Trophoblast cell (in vitro differentiated cells and primary cell): ENCODE results near the gene ASS1.

ENCODE experiments used
- DNase-seq, 2 donors: peaks; one replicate each; pipeline ENCODE4 v3.0.0-alpha.2; 2016
- H2AFZ ChIP-seq: 2 replicates; pipeline ENCODE4 v1.6.1; 2013; ENCODE audit warnings: low read length, moderate library complexity, mild to moderate bottlenecking; ENCODE audit not compliant: insufficient read depth, poor library complexity
- H2AK5ac ChIP-seq: 2 replicates; pipeline ENCODE4 v1.6.1; 2013; ENCODE audit warnings: mild to moderate bottlenecking, low read length
- H2BK120ac ChIP-seq: 2 replicates; pipeline ENCODE4 v1.6.1; 2013; ENCODE audit warnings: low read length, mild to moderate bottlenecking, moderate library complexity; ENCODE audit not compliant: insufficient read depth, poor library complexity
- H2BK12ac ChIP-seq: 2 replicates; pipeline ENCODE4 v1.6.1; 2013; ENCODE audit warnings: mild to moderate bottlenecking, low read length, moderate library complexity
- H2BK5ac ChIP-seq: 2 replicates; pipeline ENCODE4 v1.6.1; 2013; ENCODE audit warnings: low read length, low read depth, moderate library complexity, mild to moderate bottlenecking; ENCODE audit not compliant: poor library complexity
- H3K14ac ChIP-seq: 2 replicates; pipeline ENCODE4 v1.6.1; 2013; ENCODE audit warnings: mild to moderate bottlenecking, low read length
- H3K18ac ChIP-seq: 2 replicates; pipeline ENCODE4 v1.6.1; 2013; ENCODE audit warnings: mild to moderate bottlenecking, low read length
- H3K23ac ChIP-seq: 2 replicates; pipeline ENCODE4 v1.6.1; 2013; ENCODE audit warnings: low read length
- H3K27ac ChIP-seq: 2 replicates; pipeline ENCODE4 v1.5.1; 2013; ENCODE audit warnings: low read depth, mild to moderate bottlenecking, inconsistent platforms, low read length, moderate library complexity
- H3K27me3 ChIP-seq: 2 replicates; pipeline ENCODE4 v1.6.1; 2013; ENCODE audit warnings: inconsistent platforms, mild to moderate bottlenecking, low read length, moderate library complexity; ENCODE audit not compliant: insufficient read depth
- H3K36me3 ChIP-seq, 2 experiments: 1 replicate in 1 of 2; 2 replicates in 1 of 2; pipeline ENCODE4 v1.6.1; 2013; ENCODE audit warnings: low read length in 2 of 2, mild to moderate bottlenecking in 2 of 2, moderate library complexity in 1 of 2; ENCODE audit not compliant: insufficient read depth in 2 of 2, control insufficient read depth in 1 of 2
- H3K4ac ChIP-seq: 2 replicates; pipeline ENCODE4 v1.6.1; 2013; ENCODE audit warnings: low read depth, mild to moderate bottlenecking, low read length, moderate library complexity
- H3K4me1 ChIP-seq, 2 experiments: 1 replicate in 1 of 2; 2 replicates in 1 of 2; pipeline ENCODE4 v1.6.1; 2013; ENCODE audit warnings: low read length in 2 of 2, mild to moderate bottlenecking in 2 of 2, moderate library complexity in 1 of 2; ENCODE audit not compliant: insufficient read depth in 2 of 2, control insufficient read depth in 1 of 2
- H3K4me2 ChIP-seq: 2 replicates; pipeline ENCODE4 v1.6.1; 2013; ENCODE audit warnings: inconsistent platforms, mild to moderate bottlenecking, low read length, moderate library complexity
- H3K4me3 ChIP-seq: 2 replicates; pipeline ENCODE4 v1.5.1; 2013; ENCODE audit warnings: mild to moderate bottlenecking, low read depth, low read length, inconsistent platforms
- H3K79me1 ChIP-seq: one replicate; pipeline ENCODE4 v1.6.1; 2013; ENCODE audit warnings: low read length
- H3K79me2 ChIP-seq: 2 replicates; pipeline ENCODE4 v1.6.1; 2013; ENCODE audit warnings: low read length, mild to moderate bottlenecking; ENCODE audit not compliant: control insufficient read depth, insufficient read depth, poor library complexity
- H3K9ac ChIP-seq: 2 replicates; pipeline ENCODE4 v1.6.1; 2013; ENCODE audit warnings: mild to moderate bottlenecking, low read length
- H3K9me3 ChIP-seq: 2 replicates; pipeline ENCODE4 v1.6.1; 2013; ENCODE audit warnings: low read depth, mild to moderate bottlenecking, control low read depth, inconsistent platforms, low read length; ENCODE audit not compliant: insufficient read depth
- H4K12ac ChIP-seq: 2 replicates; pipeline ENCODE4 v1.6.1; 2013; ENCODE audit warnings: low read depth, mild to moderate bottlenecking, low read length, moderate library complexity
- H4K8ac ChIP-seq: 2 replicates; pipeline ENCODE4 v1.6.1; 2013; ENCODE audit warnings: low read depth, mild to moderate bottlenecking, low read length, moderate library complexity
- H4K91ac ChIP-seq: one replicate; pipeline ENCODE4 v1.6.1; 2013; ENCODE audit warnings: low read depth, mild to moderate bottlenecking, low read length, moderate library complexity
- WGBS: extraction: QIAGEN DNeasy Blood & Tissue Kit; methylation state at CpG from one replicate; pipeline ENCODE4 v1.1.7; 2013; ENCODE audit warnings: missing lambda C conversion rate; ENCODE audit not compliant: insufficient read length, insufficient coverage; ENCODE audit errors: extremely low coverage; 5-methylcytosine and 5-hydroxymethylcytosine counted together

ASS1 gene

GRCh38 chr9:130466537-130467217 is 21.9 kb downstream of the ASS1 start:
- WGBS, result no CpG with 5 or more reads among the region's 20 CpGs
- peaks cover 4% of the 10 kb centered on the region for H3K9me3 ChIP-seq

GRCh38 chr9:130467316-130467715 is 22.6 kb downstream of the ASS1 start:
- Histone ChIP-seq H3K23ac (no peak overlapping the region), H3K4ac (no peak overlapping the region)

More at GRCh38 chr9:130466537-130467217, 21.9 kb downstream of the ASS1 start:
- H2BK120ac ChIP-seq, result no peak overlapping the region
- H3K27ac ChIP-seq, result no peak overlapping the region
- no peaks in the 10 kb centered on the region for H3K36me3 ChIP-seq
- H3K79me1 ChIP-seq, result no peaks in the 10 kb centered on the region
- no peak overlapping the region for H3K14ac ChIP-seq
- H3K23ac ChIP-seq, result no peak overlapping the region
- H3K9ac ChIP-seq, result no peak overlapping the region
- no peak overlapping the region for H2AFZ ChIP-seq
- no peak overlapping the region for H4K8ac ChIP-seq
- no peak overlapping the region for H3K4me3 ChIP-seq
- no peaks in the 10 kb centered on the region for H3K27me3 ChIP-seq
- H4K12ac ChIP-seq, result no peak overlapping the region
- no peak overlapping the region for H2BK5ac ChIP-seq
- no peak overlapping the region for H2BK12ac ChIP-seq
- no peak overlapping the region for H3K18ac ChIP-seq
- no peak overlapping the region for H3K4me2 ChIP-seq
- no peak overlapping the region for H3K4ac ChIP-seq
- no peaks in the 10 kb centered on the region for H3K4me1 ChIP-seq
- no peaks in the 10 kb centered on the region for H3K79me2 ChIP-seq
- no peak for DNase-seq
- no peak overlapping the region for H2AK5ac ChIP-seq
- H4K91ac ChIP-seq, result no peak overlapping the region

GRCh38 chr9:130468566-130468965 is 23.8 kb downstream of the ASS1 start:
- Histone ChIP-seq H3K79me1 (no peaks in the 10 kb centered on the region), H3K4me2 (no peak overlapping the region), H3K27ac (no peak overlapping the region), H2BK5ac (no peak overlapping the region), H3K9me3 (peaks cover 4% of the 10 kb centered on the region), H4K8ac (no peak overlapping the region), H3K4ac (no peak overlapping the region), H3K36me3 (no peaks in the 10 kb centered on the region), H3K14ac (no peak overlapping the region), H4K12ac (no peak overlapping the region), H3K4me3 (no peak overlapping the region), H3K79me2 (no peaks in the 10 kb centered on the region), H2AK5ac (no peak overlapping the region), H2AFZ (no peak overlapping the region), H3K23ac (no peak overlapping the region), H3K9ac (no peak overlapping the region), H3K4me1 (no peaks in the 10 kb centered on the region), H3K27me3 (no peaks in the 10 kb centered on the region), H4K91ac (no peak overlapping the region), H2BK120ac (no peak overlapping the region), H3K18ac (no peak overlapping the region), H2BK12ac (no peak overlapping the region)
- no peak for DNase-seq
- WGBS, result no CpG with 5 or more reads among the region's 4 CpGs

More at GRCh38 chr9:130467316-130467715, 22.6 kb downstream of the ASS1 start:
- Histone ChIP-seq H2AK5ac (no peak overlapping the region), H3K79me2 (no peaks in the 10 kb centered on the region), H2BK12ac (no peak overlapping the region), H2BK120ac (no peak overlapping the region), H3K4me1 (no peaks in the 10 kb centered on the region), H3K4me3 (no peak overlapping the region), H3K27me3 (no peaks in the 10 kb centered on the region), H3K27ac (no peak overlapping the region), H2AFZ (no peak overlapping the region), H4K91ac (no peak overlapping the region), H3K9ac (no peak overlapping the region), H3K4me2 (no peak overlapping the region), H3K9me3 (peaks cover 4% of the 10 kb centered on the region), H3K18ac (no peak overlapping the region), H3K14ac (no peak overlapping the region), H2BK5ac (no peak overlapping the region), H3K79me1 (no peaks in the 10 kb centered on the region), H4K8ac (no peak overlapping the region), H3K36me3 (no peaks in the 10 kb centered on the region), H4K12ac (no peak overlapping the region)
- WGBS, result no CpG with 5 or more reads among the region's 13 CpGs
- DNase-seq, result no peak

DNA sequence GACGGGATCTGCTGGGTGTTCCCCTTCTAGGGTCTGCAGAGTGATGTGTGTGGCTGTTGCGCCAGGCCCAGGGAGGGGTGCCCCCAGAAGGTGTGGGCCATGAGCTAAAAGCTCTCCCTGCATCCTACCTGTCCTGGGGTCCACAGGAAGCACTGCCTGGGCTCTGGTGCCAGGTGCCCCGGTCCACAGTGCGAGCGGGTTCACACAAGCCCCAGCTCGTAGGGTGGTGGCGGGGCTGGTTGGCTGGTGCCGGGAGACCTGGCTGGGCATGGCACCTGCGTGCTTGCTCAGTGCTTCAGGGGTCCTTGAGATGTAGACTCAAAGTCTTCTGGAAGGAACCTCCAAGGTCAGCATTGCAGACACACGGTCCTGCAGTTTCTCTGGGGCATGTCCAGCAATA is 25.5 kb downstream of the ASS1 start:
- Histone ChIP-seq H3K79me1 (no peaks in the 10 kb centered on the region), H4K12ac (no peak overlapping the region), H2BK5ac (no peak overlapping the region), H3K14ac (no peak overlapping the region), H3K79me2 (no peaks in the 10 kb centered on the region), H3K4ac (no peak overlapping the region), H2AK5ac (no peak overlapping the region), H3K9ac (no peak overlapping the region), H3K18ac (no peak overlapping the region), H2BK12ac (no peak overlapping the region), H4K91ac (no peak overlapping the region), H2BK120ac (no peak overlapping the region), H3K36me3 (no peaks in the 10 kb centered on the region), H3K9me3 (peaks cover 4% of the 10 kb centered on the region), H3K4me1 (no peaks in the 10 kb centered on the region), H2AFZ (no peak overlapping the region), H3K27me3 (no peaks in the 10 kb centered on the region), H3K4me3 (peak overlapping the region; percentile 37), H3K23ac (no peak overlapping the region), H3K4me2 (no peak overlapping the region), H3K27ac (no peak overlapping the region), H4K8ac (no peak overlapping the region)
- no peak for DNase-seq
- WGBS, result no CpG with 5 or more reads among the region's 10 CpGs
